K562 (cell line): ENCODE results near the gene FBXW10.
"Not testable (repeated sequence)": the region's sequence is repeated elsewhere in the genome, so short reads cannot be mapped to it uniquely, and the experiment has no call there.

ENCODE experiments used
- ATF3 ChIP-seq, 2 experiments: fragments of 450-650 bp in 1 of 2; sonication (generic) in 1 of 2; formaldehyde crosslinking in 1 of 2; IDR thresholded peaks in 1 of 2; conservative IDR thresholded peaks in 1 of 2; 2 replicates each; pipeline versions ENCODE4 v1.6.1 to v1.8.1; 2016 to 2023; ENCODE audit warnings: mild to moderate bottlenecking in 2 of 2, moderate library complexity in 2 of 2, inconsistent platforms in 1 of 2, missing genetic modification reagents in 1 of 2
- BACH1 ChIP-seq: fragments of 200-800 bp; sonication (Bioruptor generic); IDR thresholded peaks from 2 replicates; pipeline ENCODE4 v1.6.1; 2016; ENCODE audit warnings: missing genetic modification characterization, missing compliant biosample characterization
- CBFA2T2 ChIP-seq: fragments of 450-650 bp; conservative IDR thresholded peaks from 2 replicates; pipeline ENCODE4 v1.6.1; 2017; ENCODE audit warnings: mild to moderate bottlenecking
- CBFB ChIP-seq: sonication (generic); formaldehyde crosslinking; IDR thresholded peaks from 2 replicates; pipeline ENCODE4 v1.4.0; 2020; ENCODE audit warnings: mild to moderate bottlenecking, missing genetic modification reagents
- CHD1 ChIP-seq: fragments of 200-600 bp; sonication (generic); IDR thresholded peaks from one replicate; pipeline ENCODE4 v1.6.1; 2012; ENCODE audit warnings: mild to moderate bottlenecking, moderate library complexity, low read length, inconsistent platforms
- CTCF ChIP-seq, 3 experiments: IDR thresholded peaks in 2 of 3; conservative IDR thresholded peaks in 1 of 3; 2 replicates each; pipeline ENCODE4 v1.5.1; 2011 to 2012; ENCODE audit warnings: low read length in 3 of 3, mild to moderate bottlenecking in 3 of 3, control low read depth in 2 of 3, improper control_type of control experiment in 1 of 3, inconsistent platforms in 1 of 3, low read depth in 1 of 3, mixed read lengths in 1 of 3, moderate library complexity in 1 of 3; ENCODE audit not compliant: insufficient read depth in 2 of 3
- ILF3 ChIP-seq: fragments of 450-650 bp; IDR thresholded peaks from 2 replicates; pipeline ENCODE4 v1.6.1; 2018; ENCODE audit warnings: antibody characterized with exemption, mild to moderate bottlenecking, moderate library complexity, borderline replicate concordance

GRCh38 chr17:18719428-18720110, 24.3 kb upstream of the FBXW10 start:
- TF ChIP-seq ATF3 (IDR thresholded peaks at IDR 0.05); ATF3 (CRISPR knock-in tag; conservative IDR thresholded peaks at IDR 0.05); ILF3; CBFB; CHD1; BACH1 (tag); CBFA2T2; CTCF (IDR thresholded peaks at IDR 0.05 in 2 of 3, conservative IDR thresholded peaks at IDR 0.05 in 1 of 3; ENCODE audit: insufficient read depth in 2 of 3, low read depth in 1 of 3, low read length in 3 of 3): not testable (repeated sequence)
